Neuron (in vitro differentiated cells): ENCODE measurements around the gene YTHDC2.
"Not testable (repeated sequence)": the region's sequence is repeated elsewhere in the genome, so short reads cannot be mapped to it uniquely, and the experiment has no call there.

ENCODE experiments used
- H2AFZ ChIP-seq: one replicate; pipeline ENCODE4 v1.6.1; 2013; ENCODE audit warnings: low read depth, mild to moderate bottlenecking, inconsistent platforms, low read length, moderate library complexity
- H3K27me3 ChIP-seq: one replicate; pipeline ENCODE4 v1.6.1; 2013; ENCODE audit warnings: low read length; ENCODE audit not compliant: insufficient read depth
- H3K36me3 ChIP-seq: one replicate; pipeline ENCODE4 v1.6.1; 2013; ENCODE audit warnings: low read length; ENCODE audit not compliant: insufficient read depth
- H3K4me1 ChIP-seq: one replicate; pipeline ENCODE4 v1.6.1; 2013; ENCODE audit warnings: low read length; ENCODE audit not compliant: insufficient read depth
- H3K4me3 ChIP-seq: 2 replicates; pipeline ENCODE4 v1.5.1; 2013; ENCODE audit warnings: mild to moderate bottlenecking, low read length, moderate library complexity
- H3K9me3 ChIP-seq: one replicate; pipeline ENCODE4 v1.6.1; 2013; ENCODE audit warnings: low read length

YTHDC2 gene

GRCh38 chr5:113581388-113581787 is 67.9 kb downstream of the YTHDC2 start:
- Histone ChIP-seq H3K9me3 (no peaks in the 10 kb centered on the region), H2AFZ (no peak overlapping the region), H3K4me1 (no peaks in the 10 kb centered on the region), H3K4me3 (no peak overlapping the region), H3K36me3 (peaks cover 28% of the 10 kb centered on the region), H3K27me3 (no peaks in the 10 kb centered on the region)

GRCh38 chr5:113598150-113598549 is 84.7 kb downstream of the YTHDC2 start:
- Histone ChIP-seq H3K27me3 (no peaks in the 10 kb centered on the region), H3K9me3 (no peaks in the 10 kb centered on the region), H2AFZ (no peak overlapping the region), H3K4me3 (no peak overlapping the region), H3K36me3 (peaks cover 22% of the 10 kb centered on the region), H3K4me1 (peaks cover 2% of the 10 kb centered on the region)

GRCh38 chr5:113598926-113599325 is 85.4 kb downstream of the YTHDC2 start:
- Histone ChIP-seq H3K4me3 (no peak overlapping the region), H3K9me3 (no peaks in the 10 kb centered on the region), H3K36me3 (peaks cover 15% of the 10 kb centered on the region), H2AFZ (no peak overlapping the region), H3K27me3 (no peaks in the 10 kb centered on the region), H3K4me1 (peaks cover 2% of the 10 kb centered on the region)

GRCh38 chr5:113600255-113600905 is 86.9 kb downstream of the YTHDC2 start:
- Histone ChIP-seq H3K36me3 (peaks cover 4% of the 10 kb centered on the region), H2AFZ (no peak overlapping the region), H3K9me3 (no peaks in the 10 kb centered on the region), H3K4me3 (no peak overlapping the region), H3K27me3 (no peaks in the 10 kb centered on the region), H3K4me1 (peaks cover 2% of the 10 kb centered on the region)

- Histone ChIP-seq H2AFZ (no peak overlapping the region), H3K9me3 (no peaks in the 10 kb centered on the region), H3K36me3 (peaks cover 4% of the 10 kb centered on the region), H3K4me1 (peaks cover 2% of the 10 kb centered on the region), H3K27me3 (no peaks in the 10 kb centered on the region), H3K4me3 (no peak overlapping the region)
Measured at GRCh38 chr5:113601423-113601822, 87.9 kb downstream of the YTHDC2 start.

DNA sequence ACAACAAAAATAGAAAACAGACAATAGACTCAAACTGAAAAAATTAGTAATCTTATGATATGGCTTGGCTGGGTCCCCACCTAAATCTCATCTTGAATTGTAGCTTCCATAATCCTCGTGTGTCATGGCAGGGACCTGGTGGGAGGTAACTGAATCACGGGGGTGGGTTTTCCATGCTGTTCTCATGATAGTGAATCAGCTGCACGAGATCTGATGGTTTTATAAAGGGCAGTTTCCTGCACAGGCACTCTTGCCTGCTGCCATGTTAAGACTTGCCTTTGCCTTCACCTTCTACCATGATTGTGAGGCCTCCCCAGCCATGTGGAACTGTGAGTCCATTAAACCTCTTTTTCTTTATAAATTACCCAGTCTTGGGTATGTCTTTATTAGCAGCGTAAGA is 89.8 kb downstream of the YTHDC2 start:
- H3K4me3 ChIP-seq, H3K9me3 ChIP-seq, H2AFZ ChIP-seq, H3K36me3 ChIP-seq, H3K4me1 ChIP-seq, H3K27me3 ChIP-seq: not testable (repeated sequence)

DNA sequence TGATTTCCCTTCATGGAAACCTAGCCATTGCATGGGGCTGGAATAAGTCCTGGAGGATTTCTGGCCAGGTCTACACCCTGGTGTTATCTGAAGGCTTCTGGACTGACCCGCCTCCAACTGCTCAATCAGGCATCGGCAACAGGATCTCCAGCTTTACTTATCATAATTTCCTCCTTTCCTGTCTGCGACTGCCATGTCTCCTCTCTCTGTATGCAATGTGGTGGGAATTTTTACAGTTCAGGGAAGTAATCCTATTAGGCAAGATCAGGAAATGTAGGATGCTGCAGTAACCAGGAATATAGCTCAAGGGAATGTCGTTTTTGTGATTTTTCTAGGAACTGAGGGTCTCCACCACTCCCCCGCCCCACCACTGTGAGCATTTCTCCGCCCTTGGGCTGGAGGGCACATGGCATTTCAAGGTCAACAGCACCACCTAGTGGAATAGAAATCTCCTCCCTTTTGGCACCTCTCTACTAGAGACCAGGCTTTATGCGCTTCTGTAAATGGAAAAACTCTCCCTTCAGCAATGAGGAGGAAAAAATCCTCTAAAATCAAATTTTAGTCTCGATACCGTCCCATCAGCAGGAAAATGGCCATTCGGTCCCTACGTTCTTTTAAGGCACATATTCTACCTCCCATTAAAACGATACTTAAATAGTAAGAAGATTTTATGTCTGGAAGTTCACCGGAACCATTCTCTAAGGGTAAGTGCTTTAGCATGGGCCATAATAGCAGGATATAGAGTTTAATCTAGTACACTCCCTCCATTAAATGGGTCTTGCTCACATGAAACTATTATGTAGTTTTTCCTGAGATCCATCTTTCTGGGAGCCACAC is 93.0 kb downstream of the YTHDC2 start:
- Histone ChIP-seq H3K4me1 (peaks cover 2% of the 10 kb centered on the region), H3K36me3 (no peaks in the 10 kb centered on the region), H3K9me3 (no peaks in the 10 kb centered on the region), H3K4me3 (no peak overlapping the region), H2AFZ (peak overlapping the region; percentile 12), H3K27me3 (no peaks in the 10 kb centered on the region)

DNA sequence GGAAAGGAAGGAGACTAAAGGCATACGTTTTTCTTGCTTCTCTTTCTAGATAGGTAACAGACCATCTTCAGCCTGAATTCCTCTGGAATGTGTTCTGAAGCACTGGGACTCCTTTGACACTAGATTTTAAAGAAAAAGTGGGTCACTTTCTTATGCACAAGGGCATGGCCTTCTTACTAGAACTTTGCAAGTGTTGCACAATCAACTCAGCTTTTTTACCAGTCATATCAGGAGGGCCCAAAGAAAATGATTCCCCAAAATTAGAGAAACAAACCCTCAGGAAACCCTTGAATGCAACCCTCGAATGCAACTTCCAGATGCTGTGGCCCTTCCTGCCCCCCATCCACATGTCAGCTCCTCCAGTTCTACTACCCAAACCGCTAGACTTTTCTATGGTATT is 93.9 kb downstream of the YTHDC2 start:
- H3K4me1 ChIP-seq = no peaks in the 10 kb centered on the region
- H3K4me3 ChIP-seq = no peak overlapping the region
- H3K9me3 ChIP-seq = no peaks in the 10 kb centered on the region
- H3K36me3 ChIP-seq = no peaks in the 10 kb centered on the region
- no peaks in the 10 kb centered on the region for H3K27me3 ChIP-seq
- H2AFZ ChIP-seq = no peak overlapping the region

- Histone ChIP-seq H3K4me1 (no peaks in the 10 kb centered on the region), H3K36me3 (no peaks in the 10 kb centered on the region), H3K9me3 (no peaks in the 10 kb centered on the region), H3K4me3 (no peak overlapping the region), H2AFZ (no peak overlapping the region), H3K27me3 (peaks cover 3% of the 10 kb centered on the region)
Measured at GRCh38 chr5:113608113-113608596, 94.7 kb downstream of the YTHDC2 start.

- Histone ChIP-seq H3K27me3 (peaks cover 11% of the 10 kb centered on the region), H2AFZ (no peak overlapping the region), H3K36me3 (no peaks in the 10 kb centered on the region), H3K9me3 (no peaks in the 10 kb centered on the region), H3K4me1 (no peaks in the 10 kb centered on the region), H3K4me3 (no peak overlapping the region)
Measured at GRCh38 chr5:113612060-113612496, 98.6 kb downstream of the YTHDC2 start.

- Histone ChIP-seq H3K4me3 (no peak overlapping the region), H3K9me3 (no peaks in the 10 kb centered on the region), H3K27me3 (peaks cover 11% of the 10 kb centered on the region), H3K36me3 (no peaks in the 10 kb centered on the region), H3K4me1 (no peaks in the 10 kb centered on the region), H2AFZ (no peak overlapping the region)
Measured at GRCh38 chr5:113614191-113614590, 100.7 kb downstream of the YTHDC2 start.

DNA sequence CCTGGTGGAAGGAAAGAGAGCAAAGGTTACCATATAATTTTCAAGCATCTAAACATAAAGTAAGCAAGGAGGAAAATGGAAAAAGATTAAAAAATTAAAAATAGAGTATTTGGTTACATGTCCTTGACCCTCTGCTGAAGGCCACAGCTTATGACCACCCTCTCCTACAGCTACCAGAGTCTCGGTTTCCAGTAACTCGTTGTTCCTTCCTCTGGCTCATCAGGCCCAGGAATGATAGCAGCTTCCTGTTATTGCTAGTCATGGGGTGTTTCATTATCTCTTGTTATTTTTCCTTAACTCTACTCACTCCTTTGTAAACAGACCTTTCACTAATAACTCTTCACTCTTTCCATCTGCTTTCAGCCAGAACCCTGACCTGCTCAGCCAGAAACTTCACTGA is 102.2 kb downstream of the YTHDC2 start:
- no peak overlapping the region for H2AFZ ChIP-seq
- H3K27me3 ChIP-seq = peaks cover 11% of the 10 kb centered on the region
- H3K4me1 ChIP-seq = no peaks in the 10 kb centered on the region
- H3K4me3 ChIP-seq = no peak overlapping the region
- no peaks in the 10 kb centered on the region for H3K36me3 ChIP-seq
- no peaks in the 10 kb centered on the region for H3K9me3 ChIP-seq

GRCh38 chr5:113617191-113617796 is 103.8 kb downstream of the YTHDC2 start:
- Histone ChIP-seq H3K4me1 (no peaks in the 10 kb centered on the region), H3K9me3 (no peaks in the 10 kb centered on the region), H3K4me3 (no peak overlapping the region), H2AFZ (no peak overlapping the region), H3K36me3 (no peaks in the 10 kb centered on the region), H3K27me3 (peaks cover 11% of the 10 kb centered on the region)
